Measurements from ENCODE around the gene SPATS2L. TPM values are rescaled to one million over a fixed set of nuclear protein-coding genes. Genes with fewer than 3 reads are reported as not detected.

SPATS2L gene
- total RNA-seq, 1 experiment from 2014 or later: 112 TPM

GRCh38 chr2:200506679-200507078 lies 200.2 kb downstream of the SPATS2L start:
- DNase-seq (ENCODE audit: low spot score): no peak
- Mint-ChIP-seq H3K27ac (no peak overlapping the region), H3K27me3 (ENCODE audit: low read depth) (no peaks in the 10 kb centered on the region), H3K36me3 (peaks cover 9% of the 10 kb centered on the region), H3K4me3 (no peak overlapping the region), H3K4me1 (peaks cover 10% of the 10 kb centered on the region), H3K9me3 (peaks cover 3% of the 10 kb centered on the region)
- POLR2A ChIA-PET: no interaction called here
- CTCF ChIA-PET: interaction anchor here (1.0 kb wide), 1 partner anchor 23 kb away, joined by 3 read pairs; no protein-coding TSS in a partner anchor
- TF ChIP-seq JAZF1 (CRISPR knock-in tag; IDR thresholded peaks at IDR 0.05): no peak
- no peak for TF ChIP-seq NR1H2 (CRISPR knock-in tag; IDR thresholded peaks at IDR 0.05)
- TF ChIP-seq ZNF416 (CRISPR knock-in tag; IDR thresholded peaks at IDR 0.05): no peak
- no peak for TF ChIP-seq ETV6 (CRISPR knock-in tag; IDR thresholded peaks at IDR 0.05)
- TF ChIP-seq ZNF512 (CRISPR knock-in tag; IDR thresholded peaks at IDR 0.05; ENCODE audit: borderline replicate concordance): no peak
- no peak for TF ChIP-seq TEAD4 (CRISPR knock-in tag; IDR thresholded peaks at IDR 0.05)
- TF ChIP-seq PRDM15 (CRISPR knock-in tag; IDR thresholded peaks at IDR 0.05): no peak
- TF ChIP-seq ATF3 (CRISPR knock-in tag; conservative IDR thresholded peaks at IDR 0.05): no peak
- TF ChIP-seq MAX (CRISPR knock-in tag; IDR thresholded peaks at IDR 0.05): no peak
- TF ChIP-seq MLX (CRISPR knock-in tag; IDR thresholded peaks at IDR 0.05): no peak
- no peak for TF ChIP-seq OVOL2 (CRISPR knock-in tag; IDR thresholded peaks at IDR 0.05; ENCODE audit: borderline replicate concordance)
- TF ChIP-seq ZNF425 (CRISPR knock-in tag; conservative IDR thresholded peaks at IDR 0.05): no peak
- TF ChIP-seq USF1 (CRISPR knock-in tag; IDR thresholded peaks at IDR 0.05): no peak
- ATAC-seq: no peak

- no peak overlapping the region for H3K4me3 Mint-ChIP-seq
- no peak for ATAC-seq
- POLR2A ChIA-PET: no interaction called here
- H3K27me3 Mint-ChIP-seq (ENCODE audit: low read depth): no peaks in the 10 kb centered on the region
- DNase-seq (ENCODE audit: low spot score): no peak
- CTCF ChIA-PET: interaction anchor here (1.0 kb wide), 1 partner anchor 24 kb away, joined by 3 read pairs; no protein-coding TSS in a partner anchor
- peaks cover 10% of the 10 kb centered on the region for H3K4me1 Mint-ChIP-seq
- H3K27ac Mint-ChIP-seq: no peak overlapping the region
- peaks cover 3% of the 10 kb centered on the region for H3K9me3 Mint-ChIP-seq
- H3K36me3 Mint-ChIP-seq: peaks cover 9% of the 10 kb centered on the region
- TF ChIP-seq PRDM15 (CRISPR knock-in tag; IDR thresholded peaks at IDR 0.05): no peak
- TF ChIP-seq ATF3 (CRISPR knock-in tag; conservative IDR thresholded peaks at IDR 0.05): no peak
- TF ChIP-seq TP53 (CRISPR knock-in tag; IDR thresholded peaks at IDR 0.05): no peak
- no peak for TF ChIP-seq JAZF1 (CRISPR knock-in tag; IDR thresholded peaks at IDR 0.05)
- TF ChIP-seq E2F5 (CRISPR knock-in tag; IDR thresholded peaks at IDR 0.05): no peak
- TF ChIP-seq STAT6 (CRISPR knock-in tag; conservative IDR thresholded peaks at IDR 0.05; ENCODE audit: low read depth): no peak
These were observed 200.7 kb downstream of the SPATS2L start for GRCh38 chr2:200507179-200507578.
